Stimulated activated CD4-positive, alpha-beta T cell treated with anti-CD3 and anti-CD28 coated beads, Interleukin-1b, Interleukin-23, amount 100 ng/mL, for 24 hours (primary cell): ENCODE measurements around the gene OFD1.

Experiments
- DNase-seq, 4 experiments: peaks; one replicate each; pipeline ENCODE4 v3.0.0-alpha.2; 2020; ENCODE audit warnings: low read depth in 4 of 4, low spot score in 1 of 4

OFD1 gene

GRCh38 chrX:13791145-13791544, 56.6 kb downstream of the OFD1 start:
- DNase-seq, result no peak

- no peak for DNase-seq
These were observed 57.0 kb downstream of the OFD1 start for GRCh38 chrX:13791559-13791958.

GRCh38 chrX:13793897-13794296, 59.3 kb downstream of the OFD1 start:
- DNase-seq, result no peak

- DNase-seq, result no peak
These were observed 59.9 kb downstream of the OFD1 start for GRCh38 chrX:13794417-13794816.

- no peak for DNase-seq
These were observed 63.0 kb downstream of the OFD1 start for GRCh38 chrX:13797512-13797911.

- no peak for DNase-seq
These were observed 63.6 kb downstream of the OFD1 start for GRCh38 chrX:13798184-13798583.

- DNase-seq, result no peak
These were observed 68.6 kb downstream of the OFD1 start for GRCh38 chrX:13803116-13803515.

- DNase-seq, result no peak
These were observed 70.7 kb downstream of the OFD1 start for GRCh38 chrX:13805241-13805640.

GRCh38 chrX:13808293-13808692, 73.7 kb downstream of the OFD1 start:
- DNase-seq, result no peak

- DNase-seq, result no peak
These were observed 74.3 kb downstream of the OFD1 start for GRCh38 chrX:13808865-13809264.

GRCh38 chrX:13815664-13816063, 81.1 kb downstream of the OFD1 start:
- no peak for DNase-seq

- DNase-seq, result no peak
These were observed 81.6 kb downstream of the OFD1 start for GRCh38 chrX:13816176-13816575.

GRCh38 chrX:13816643-13817627, 82.4 kb downstream of the OFD1 start, which contains the start of gene GPM6B:
Gene GPM6B, minus strand, starts transcription at chrX:13817093. Its CDS starts 189 bp downstream, at chrX:13816904.
- DNase-seq, result no peak
